PC-9 (cell line): ENCODE measurements around the gene QPCT.

Source experiments
- CTCF ChIP-seq: fragments of 200-600 bp; sonication (generic); conservative IDR thresholded peaks from 2 replicates; pipeline ENCODE4 v1.6.1; 2017; ENCODE audit warnings: mixed run types, antibody characterized with exemption, mild to moderate bottlenecking, moderate library complexity
- EZH2 ChIP-seq: fragments of 200-600 bp; sonication (generic); IDR thresholded peaks from 2 replicates; pipeline ENCODE4 v1.8.0; 2017; ENCODE audit warnings: antibody characterized with exemption, low read depth

- no peak for TF ChIP-seq CTCF
- no peak for TF ChIP-seq EZH2
These were observed 77.3 kb downstream of the QPCT start for GRCh38 chr2:37421686-37422085.
